Endothelial cell of umbilical vein (primary cell): ENCODE results near the gene DVL3. TPM values are rescaled to one million over a fixed set of nuclear protein-coding genes. Genes with fewer than 3 reads are reported as not detected.

Experiments
- BruUV-seq: library from RNA; stranded (reverse); fragments of 400-500 nt; replicated peaks from 2 replicates; lab custom pipeline; 2021; lab: Mats Ljungman, UMichigan
- CTCF ChIA-PET: fragments of 300-600, 350-600 bp; sonication (Branson Sonifier 250); formaldehyde crosslinking; loops from one replicate; lab custom pipeline; 2021; ENCODE audit warnings: antibody characterized with exemption, inconsistent platforms; lab: Charles Lee
- POLR2A ChIA-PET: fragments of 300-600, 350-600 bp; sonication (Branson Sonifier 250); formaldehyde crosslinking; loops from one replicate; lab custom pipeline; 2021; ENCODE audit warnings: antibody characterized with exemption, inconsistent platforms; lab: Charles Lee
- DNase-seq: peaks from one replicate; pipeline ENCODE4 v3.0.0-alpha.2; 2011; ENCODE audit warnings: low read depth, low spot score
- FAIRE-seq: peaks from 2 replicates; lab custom pipeline; 2011; peaks lifted over from hg19 to GRCh38; lab: Jason Lieb, UNC
- H2AFZ ChIP-seq: 2 replicates; pipeline ENCODE4 v1.6.0; 2012; ENCODE audit warnings: low read depth, low read length, control low read depth, inconsistent platforms
- H3K27ac ChIP-seq: 2 replicates; pipeline ENCODE4 v1.5.1; 2011; ENCODE audit warnings: low read depth, mild to moderate bottlenecking, control low read depth, low read length, moderate library complexity; ENCODE audit not compliant: insufficient read depth
- H3K27me3 ChIP-seq, 2 experiments: 2 replicates each; pipeline versions ENCODE4 v1.6.0 to v1.6.1; 2011; ENCODE audit warnings: low read length in 2 of 2, mixed read lengths in 1 of 2; ENCODE audit not compliant: control insufficient read depth in 2 of 2, insufficient read depth in 2 of 2
- H3K36me3 ChIP-seq, 2 experiments: 2 replicates in 1 of 2; 3 replicates in 1 of 2; pipeline ENCODE4 v1.5.1; 2011; ENCODE audit warnings: low read length in 2 of 2, mild to moderate bottlenecking in 1 of 2, moderate library complexity in 1 of 2; ENCODE audit not compliant: control insufficient read depth in 2 of 2, insufficient read depth in 2 of 2; ENCODE audit errors: extremely low read depth in 1 of 2
- H3K4me1 ChIP-seq: 3 replicates; pipeline ENCODE4 v1.5.1; 2011; ENCODE audit warnings: mild to moderate bottlenecking, low read length; ENCODE audit not compliant: control insufficient read depth, insufficient read depth; ENCODE audit errors: extremely low read depth
- H3K4me2 ChIP-seq: 2 replicates; pipeline ENCODE4 v1.6.1; 2011; ENCODE audit warnings: low read length, control low read depth, mixed read lengths; ENCODE audit not compliant: insufficient read depth
- H3K4me3 ChIP-seq, 3 experiments: fragments of 200-600 bp in 1 of 3; sonication (generic), shearing (Covaris generic) in 1 of 3; replicated peaks in 1 of 3; 2 replicates each; pipeline ENCODE4 v1.5.1; 2011 to 2016; ENCODE audit warnings: control low read depth in 3 of 3, low read length in 3 of 3, mild to moderate bottlenecking in 2 of 3, inconsistent platforms in 1 of 3, low read depth in 1 of 3, moderate library complexity in 1 of 3; ENCODE audit not compliant: insufficient read depth in 1 of 3
- H3K79me2 ChIP-seq: 2 replicates; pipeline ENCODE4 v1.6.0; 2012; ENCODE audit warnings: low read length, inconsistent platforms; ENCODE audit not compliant: control insufficient read depth, insufficient read depth
- H3K9ac ChIP-seq: replicated peaks from 2 replicates; pipeline ENCODE3; 2011; ENCODE audit warnings: low read length, control low read depth; ENCODE audit not compliant: insufficient read depth; ENCODE audit errors: extremely low read depth
- H3K9me1 ChIP-seq: replicated peaks from 3 replicates; pipeline ENCODE4 v1.6.0; 2011; ENCODE audit warnings: mild to moderate bottlenecking, low read length; ENCODE audit not compliant: control insufficient read depth, insufficient read depth; ENCODE audit errors: extremely low read depth
- H3K9me3 ChIP-seq: replicated peaks from 2 replicates; pipeline ENCODE4 v1.5.1; 2012; ENCODE audit warnings: low read length, inconsistent platforms; ENCODE audit not compliant: control insufficient read depth, insufficient read depth
- H4K20me1 ChIP-seq: replicated peaks from 2 replicates; pipeline ENCODE3; 2011; ENCODE audit warnings: mild to moderate bottlenecking, low read length; ENCODE audit not compliant: control insufficient read depth, insufficient read depth; ENCODE audit errors: extremely low read depth
- CTCF ChIP-seq, 2 donors: IDR thresholded peaks; 1 replicate in 1 of 2; 2 replicates in 1 of 2; pipeline ENCODE4 v1.5.1; 2011; ENCODE audit warnings: low read length in 2 of 2, mild to moderate bottlenecking in 2 of 2, moderate library complexity in 2 of 2, control low read depth in 1 of 2, inconsistent platforms in 1 of 2, low read depth in 1 of 2; ENCODE audit not compliant: insufficient read depth in 1 of 2; ENCODE audit errors: extremely low read depth in 1 of 2
- EZH2 ChIP-seq: IDR thresholded peaks from 2 replicates; pipeline ENCODE4 v1.6.1; 2012; ENCODE audit warnings: borderline replicate concordance, low read depth, mild to moderate bottlenecking, moderate library complexity, low read length, inconsistent platforms; ENCODE audit not compliant: severe bottlenecking
- FOS ChIP-seq: IDR thresholded peaks from 2 replicates; pipeline ENCODE4 v1.6.1; 2011; ENCODE audit warnings: mild to moderate bottlenecking, low read length, moderate library complexity, borderline replicate concordance; ENCODE audit not compliant: insufficient read depth
- GATA2 ChIP-seq: IDR thresholded peaks from 2 replicates; pipeline ENCODE4 v1.7.0; 2011; ENCODE audit warnings: low read depth, mild to moderate bottlenecking, moderate library complexity, mixed read lengths, low read length; ENCODE audit not compliant: insufficient read length, insufficient read depth
- JUN ChIP-seq: IDR thresholded peaks from 2 replicates; pipeline ENCODE4 v1.6.1; 2011; ENCODE audit warnings: borderline replicate concordance, low read depth; ENCODE audit not compliant: insufficient read length, insufficient read depth
- MAX ChIP-seq: IDR thresholded peaks from 2 replicates; pipeline ENCODE4 v1.6.1; 2011; ENCODE audit not compliant: insufficient read depth, insufficient read length
- MYC ChIP-seq: IDR thresholded peaks from one replicate; pipeline ENCODE4 v1.6.1; 2011; ENCODE audit warnings: mild to moderate bottlenecking, low read depth, low read length
- POLR2A ChIP-seq: IDR thresholded peaks from 2 replicates; pipeline ENCODE4 v1.6.1; 2012; ENCODE audit warnings: low read depth, mild to moderate bottlenecking, control low read depth, low read length
- POLR2AphosphoS5 ChIP-seq: IDR thresholded peaks from 2 replicates; pipeline ENCODE4 v1.6.1; 2012; ENCODE audit warnings: low read depth, mild to moderate bottlenecking, control low read depth, low read length, moderate library complexity; ENCODE audit not compliant: insufficient read depth
- dilution Hi-C: fragments of 300-500 bp; cut with MboI; formaldehyde crosslinking; loops from one replicate; pipeline ENCODE4 v1.15.0; 2019; ENCODE audit warnings: low sequenced_read_pairs; ENCODE audit not compliant: extremely low pct_ligation_motif_present
- intact Hi-C: fragments of 100-400 bp; cut with micrococcal nuclease; formaldehyde crosslinking; loops from one replicate; pipeline ENCODE4 v1.10.0; 2022
- polyA plus RNA-seq, 4 experiments: library from polyadenylated mRNA; depleted of rRNA in 3 of 4; stranded (reverse) in 3 of 4; unstranded in 1 of 4; fragments of >200 nt; gene quantifications; 2 replicates each; pipeline versions ENCODE4 v1.2.1 to v1.2.3, GENCODE V29; 2011 to 2012; ENCODE audit warnings: missing spikeins in 1 of 4
- total RNA-seq: library from RNA; stranded (reverse); gene quantifications from 2 replicates; pipeline ENCODE4 v1.2.3, GENCODE V29; 2021

DVL3 gene
- total and polyA plus RNA-seq, 2 donors (not counting 3 experiments of a cell fraction or from before 2014, with no cell fraction given) = 43.8 to 59.0 TPM

- no peak for DNase-seq
- H3K36me3 ChIP-seq = no peaks in the 10 kb centered on the region
- BruUV-seq = no TSS peak
- no peaks in the 10 kb centered on the region for H4K20me1 ChIP-seq
- H3K27me3 ChIP-seq = peaks cover 2 to 9% of the 10 kb centered on the region in 2 experiments
- no peak overlapping the region for H3K4me3 ChIP-seq
- dilution Hi-C loops (no loop called here), intact Hi-C loops (no loop called here)
- no peak overlapping the region for H2AFZ ChIP-seq
- no peaks in the 10 kb centered on the region for H3K79me2 ChIP-seq
- TF ChIP-seq POLR2A = no peak
- TF ChIP-seq MYC = no peak
- no peak for TF ChIP-seq CTCF (IDR thresholded peaks at IDR 0.05; ENCODE audit: extremely low read depth in 1 of 2, insufficient read depth in 1 of 2, low read depth in 1 of 2, low read length in 2 of 2)
- no peak for TF ChIP-seq JUN
- TF ChIP-seq FOS = no peak
- no peak for TF ChIP-seq MAX
- no peak for TF ChIP-seq GATA2
- TF ChIP-seq POLR2AphosphoS5 = no peak
- TF ChIP-seq EZH2 = no peak
- H3K4me2 ChIP-seq = no peak overlapping the region
- no peaks in the 10 kb centered on the region for H3K4me1 ChIP-seq
- ChIA-PET CTCF (interaction anchor here (0.6 kb wide), 1 partner anchor 71 kb away, joined by 4 read pairs; no protein-coding TSS in a partner anchor), POLR2A (no interaction called here)
- no peak for FAIRE-seq
- H3K9me3 ChIP-seq = no peaks in the 10 kb centered on the region
- H3K27ac ChIP-seq = no peak overlapping the region
- H3K9me1 ChIP-seq = no peaks in the 10 kb centered on the region
- no peak overlapping the region for H3K9ac ChIP-seq
These were observed 67.3 kb downstream of the DVL3 start for GRCh38 chr3:184222521-184222920.

Other genes starting within 250 kb of the DVL3 start
- gene ABCC5, start 137.5 kb upstream of the DVL3 start, total RNA-seq = 24.6 and 25.4 TPM in 2 replicates
- gene ABCC5, start 137.5 kb upstream of the DVL3 start, polyA plus RNA-seq = 18.9 and 22.5 TPM in 2 replicates
- gene HTR3D, start 123.6 kb upstream of the DVL3 start, total RNA-seq = not detected in 2 replicates
- gene HTR3D, start 123.6 kb upstream of the DVL3 start, polyA plus RNA-seq = not detected in 2 replicates
- gene HTR3C, start 102.3 kb upstream of the DVL3 start, total RNA-seq = not detected in 2 replicates
- not detected in 2 replicates for gene HTR3C, start 102.3 kb upstream of the DVL3 start, polyA plus RNA-seq
- gene HTR3E, start 58.3 kb upstream of the DVL3 start, total RNA-seq = not detected in 2 replicates
- gene HTR3E, start 58.3 kb upstream of the DVL3 start, polyA plus RNA-seq = not detected in 2 replicates
- 38.8 and 44.7 TPM in 2 replicates for gene EIF2B5, start 20.0 kb upstream of the DVL3 start, total RNA-seq
- gene EIF2B5, start 20.0 kb upstream of the DVL3 start, polyA plus RNA-seq = 35.5 and 42.7 TPM in 2 replicates
- 400 and 431 TPM in 2 replicates for gene AP2M1, start 19.5 kb downstream of the DVL3 start, total RNA-seq
- gene AP2M1, start 19.5 kb downstream of the DVL3 start, polyA plus RNA-seq = 602 and 603 TPM in 2 replicates
- gene ABCF3, start 30.8 kb downstream of the DVL3 start, total RNA-seq = 65.6 and 68.8 TPM in 2 replicates
- 73.4 and 93.9 TPM in 2 replicates for gene ABCF3, start 30.8 kb downstream of the DVL3 start, polyA plus RNA-seq
- gene VWA5B2, start 74.2 kb downstream of the DVL3 start, total RNA-seq = not detected in 2 replicates
- 0.03 TPM in 1 of 2 replicates, not detected in the other for gene VWA5B2, start 74.2 kb downstream of the DVL3 start, polyA plus RNA-seq
- 37.7 and 42.9 TPM in 2 replicates for gene ALG3, start 93.6 kb downstream of the DVL3 start, total RNA-seq
- 99.9 and 102 TPM in 2 replicates for gene ALG3, start 93.6 kb downstream of the DVL3 start, polyA plus RNA-seq
- gene EEF1AKMT4, start 94.3 kb downstream of the DVL3 start, total RNA-seq = 3.3 and 3.4 TPM in 2 replicates
- 8.0 and 9.8 TPM in 2 replicates for gene EEF1AKMT4, start 94.3 kb downstream of the DVL3 start, polyA plus RNA-seq
- not detected in 2 replicates for gene CAMK2N2, start 106.2 kb downstream of the DVL3 start, total RNA-seq
- gene CAMK2N2, start 106.2 kb downstream of the DVL3 start, polyA plus RNA-seq = 0.11 TPM in 1 of 2 replicates, not detected in the other
- not detected in 2 replicates for gene ECE2, start 120.6 kb downstream of the DVL3 start, total RNA-seq
- not detected in 2 replicates for gene ECE2, start 120.6 kb downstream of the DVL3 start, polyA plus RNA-seq
- gene PSMD2, start 143.9 kb downstream of the DVL3 start, total RNA-seq = 400 and 435 TPM in 2 replicates
- 358 and 414 TPM in 2 replicates for gene PSMD2, start 143.9 kb downstream of the DVL3 start, polyA plus RNA-seq
- gene EIF4G1, start 159.2 kb downstream of the DVL3 start, total RNA-seq = 524 and 532 TPM in 2 replicates
- 355 and 401 TPM in 2 replicates for gene EIF4G1, start 159.2 kb downstream of the DVL3 start, polyA plus RNA-seq
- 19.9 and 26.8 TPM in 2 replicates for gene FAM131A, start 182.2 kb downstream of the DVL3 start, total RNA-seq
- 29.9 and 34.1 TPM in 2 replicates for gene FAM131A, start 182.2 kb downstream of the DVL3 start, polyA plus RNA-seq
- gene CLCN2, start 206.2 kb downstream of the DVL3 start, total RNA-seq = 6.5 and 9.9 TPM in 2 replicates
- gene CLCN2, start 206.2 kb downstream of the DVL3 start, polyA plus RNA-seq = 3.5 and 4.9 TPM in 2 replicates
- gene POLR2H, start 206.3 kb downstream of the DVL3 start, total RNA-seq = 80.5 and 89.0 TPM in 2 replicates
- gene POLR2H, start 206.3 kb downstream of the DVL3 start, polyA plus RNA-seq = 169 and 276 TPM in 2 replicates
- not detected in 2 replicates for gene THPO, start 222.8 kb downstream of the DVL3 start, total RNA-seq
- 0.08 and 0.10 TPM in 2 replicates for gene THPO, start 222.8 kb downstream of the DVL3 start, polyA plus RNA-seq
- 0.40 and 0.53 TPM in 2 replicates for gene CHRD, start 224.7 kb downstream of the DVL3 start, total RNA-seq
- gene CHRD, start 224.7 kb downstream of the DVL3 start, polyA plus RNA-seq = 0.27 and 0.54 TPM in 2 replicates